ENCODE data around the gene FBXW12. TPM values are rescaled to one million over a fixed set of nuclear protein-coding genes. Genes with fewer than 3 reads are reported as not detected.

The FBXW12 gene
- total and polyA plus RNA-seq, 2 experiments from 2014 or later = not detected

DNA sequence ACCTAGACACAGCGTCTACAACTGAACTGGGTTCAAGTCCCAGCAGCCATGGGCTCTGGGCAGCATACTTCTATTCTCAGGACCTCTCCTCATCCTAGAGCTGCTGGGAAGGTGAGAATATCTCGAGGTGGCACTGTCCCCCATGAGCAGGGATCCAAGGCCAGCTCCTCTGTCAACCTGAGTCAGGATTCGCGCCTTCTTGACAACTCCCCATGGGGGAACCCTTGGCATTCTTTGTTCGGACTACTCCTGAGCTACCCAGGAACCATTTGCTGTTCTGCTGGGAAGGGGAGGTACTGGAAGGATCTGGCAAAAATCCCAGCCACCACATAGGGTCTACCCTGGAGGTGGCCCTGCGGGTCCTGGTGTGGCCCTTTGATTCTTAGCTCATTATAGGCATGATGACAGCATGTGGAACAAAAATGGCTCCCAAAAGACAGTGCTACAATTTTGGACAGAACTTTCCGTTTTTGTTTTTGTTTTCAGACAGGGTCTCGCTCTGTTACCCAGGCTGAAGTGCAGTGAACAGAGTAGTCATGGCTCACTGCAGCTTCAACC, 35.6 kb downstream of the FBXW12 start:
- 93% methylated on average over 8 of the region's 8 CpGs for WGBS (ENCODE audit: low lambda C conversion rate, missing lambda C conversion rate)
- Histone ChIP-seq H3K27ac (no peak overlapping the region), H3K79me2 (no peaks in the 10 kb centered on the region), H3K4me2 (no peak overlapping the region), H3K9me2 (replicated peaks; ENCODE audit: insufficient read depth) (no peaks in the 10 kb centered on the region), H4K20me1 (ENCODE audit: insufficient read depth, poor library complexity, severe bottlenecking) (no peaks in the 10 kb centered on the region), H3K27me3 (no peaks in the 10 kb centered on the region), H3K36me3 (replicated peaks; ENCODE audit: insufficient read depth, low read depth) (no peaks in the 10 kb centered on the region), H3K9me3 (ENCODE audit: low read depth) (no peaks in the 10 kb centered on the region), H3K4me1 (ENCODE audit: insufficient read depth) (no peaks in the 10 kb centered on the region), H2AFZ (no peak overlapping the region), H3K4me3 (no peak overlapping the region)
- no peak for DNase-seq (ENCODE audit: low spot score)
- TF ChIP-seq EZH2phosphoT487 (IDR thresholded peaks at IDR 0.05; ENCODE audit: low read depth, severe bottlenecking, unreplicated experiment) = no peak
- TF ChIP-seq, protein P1, sequence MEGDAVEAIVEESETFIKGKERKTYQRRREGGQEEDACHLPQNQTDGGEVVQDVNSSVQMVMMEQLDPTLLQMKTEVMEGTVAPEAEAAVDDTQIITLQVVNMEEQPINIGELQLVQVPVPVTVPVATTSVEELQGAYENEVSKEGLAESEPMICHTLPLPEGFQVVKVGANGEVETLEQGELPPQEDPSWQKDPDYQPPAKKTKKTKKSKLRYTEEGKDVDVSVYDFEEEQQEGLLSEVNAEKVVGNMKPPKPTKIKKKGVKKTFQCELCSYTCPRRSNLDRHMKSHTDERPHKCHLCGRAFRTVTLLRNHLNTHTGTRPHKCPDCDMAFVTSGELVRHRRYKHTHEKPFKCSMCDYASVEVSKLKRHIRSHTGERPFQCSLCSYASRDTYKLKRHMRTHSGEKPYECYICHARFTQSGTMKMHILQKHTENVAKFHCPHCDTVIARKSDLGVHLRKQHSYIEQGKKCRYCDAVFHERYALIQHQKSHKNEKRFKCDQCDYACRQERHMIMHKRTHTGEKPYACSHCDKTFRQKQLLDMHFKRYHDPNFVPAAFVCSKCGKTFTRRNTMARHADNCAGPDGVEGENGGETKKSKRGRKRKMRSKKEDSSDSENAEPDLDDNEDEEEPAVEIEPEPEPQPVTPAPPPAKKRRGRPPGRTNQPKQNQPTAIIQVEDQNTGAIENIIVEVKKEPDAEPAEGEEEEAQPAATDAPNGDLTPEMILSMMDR (IDR thresholded peaks at IDR 0.05; ENCODE audit: poor library complexity) = no peak

DNA sequence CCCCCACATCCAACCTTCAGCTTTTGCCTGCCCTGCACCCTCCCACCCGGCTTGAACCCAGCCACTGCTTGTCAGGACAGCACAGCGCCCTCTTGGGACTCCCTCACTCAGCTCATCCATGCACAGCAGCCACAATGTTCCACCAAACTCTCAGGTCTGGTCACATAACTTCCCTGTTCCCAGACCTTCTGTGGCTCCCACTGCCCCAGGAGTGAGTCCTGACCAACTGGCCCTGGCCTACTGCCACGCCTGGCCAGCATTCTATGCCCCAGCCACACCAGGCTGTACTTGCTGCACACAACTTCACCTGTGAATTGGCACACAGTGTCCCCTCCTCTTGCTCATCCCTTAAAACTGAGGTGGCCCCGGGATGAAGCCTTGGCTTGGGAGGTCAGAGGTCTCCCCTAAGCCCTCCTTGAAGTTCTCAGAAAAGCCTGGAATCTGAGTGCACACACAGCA, 36.8 kb downstream of the FBXW12 start:
- Histone ChIP-seq H3K4me2 (no peak overlapping the region), H3K27ac (no peak overlapping the region), H3K4me3 (no peak overlapping the region), H3K9me2 (replicated peaks; ENCODE audit: insufficient read depth) (no peaks in the 10 kb centered on the region), H3K27me3 (no peaks in the 10 kb centered on the region), H3K36me3 (replicated peaks; ENCODE audit: insufficient read depth, low read depth) (no peaks in the 10 kb centered on the region), H3K79me2 (no peaks in the 10 kb centered on the region), H2AFZ (no peak overlapping the region), H4K20me1 (ENCODE audit: insufficient read depth, poor library complexity, severe bottlenecking) (no peaks in the 10 kb centered on the region), H3K9me3 (ENCODE audit: low read depth) (no peaks in the 10 kb centered on the region), H3K4me1 (ENCODE audit: insufficient read depth) (no peaks in the 10 kb centered on the region)
- WGBS (ENCODE audit: low lambda C conversion rate, missing lambda C conversion rate) = 96% methylated on average over 4 of the region's 4 CpGs
- DNase-seq (ENCODE audit: low spot score) = no peak
- TF ChIP-seq EZH2phosphoT487 (IDR thresholded peaks at IDR 0.05; ENCODE audit: low read depth, severe bottlenecking, unreplicated experiment) = no peak

DNA sequence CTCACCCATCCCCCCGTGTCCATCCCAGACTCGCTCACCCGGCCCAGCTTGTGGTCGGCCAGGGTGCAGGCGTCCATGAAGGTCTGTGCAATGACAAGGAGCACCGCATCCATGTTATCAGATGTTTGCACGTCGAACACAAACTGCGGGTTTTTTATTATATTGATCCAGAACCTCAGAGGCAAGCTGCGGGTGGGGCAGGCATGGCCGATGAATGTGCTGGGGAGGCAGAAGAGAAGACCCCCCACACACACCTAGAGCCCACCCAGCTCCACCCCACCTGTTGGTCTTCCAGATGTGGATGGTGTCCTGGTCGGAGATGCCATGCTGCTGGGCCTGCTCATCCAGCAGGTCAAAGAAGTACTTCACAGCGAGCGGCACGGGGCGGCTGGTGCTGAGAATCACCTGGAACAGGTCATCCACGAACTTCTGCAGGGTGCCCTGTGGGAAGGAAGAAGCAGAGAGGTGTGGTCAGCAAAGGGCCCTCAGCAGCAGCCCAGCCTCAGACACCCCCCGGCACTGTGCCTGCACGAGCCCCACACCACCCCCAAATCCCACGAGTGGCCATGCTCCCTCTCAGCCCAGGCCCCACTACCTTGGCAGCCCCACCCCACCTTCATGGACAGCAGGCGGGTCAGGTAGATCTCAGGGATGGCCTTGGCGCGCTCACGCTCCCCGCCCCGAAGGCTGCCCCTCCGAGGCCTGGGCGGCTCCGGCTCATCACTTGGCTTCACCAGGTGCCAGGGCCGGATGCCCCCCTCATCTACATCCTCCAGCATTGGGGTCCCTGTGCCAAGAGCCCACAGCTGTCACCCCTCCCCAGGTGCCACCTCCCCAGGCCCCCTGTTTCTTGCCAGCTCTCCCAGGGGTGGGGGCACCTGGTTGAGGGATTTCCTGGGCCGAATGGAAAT, 37.5 kb downstream of the FBXW12 start:
- no peaks in the 10 kb centered on the region for H3K9me3 ChIP-seq (ENCODE audit: low read depth)
- no peaks in the 10 kb centered on the region for H3K36me3 ChIP-seq (replicated peaks; ENCODE audit: insufficient read depth, low read depth)
- H3K4me3 ChIP-seq = no peak overlapping the region
- H2AFZ ChIP-seq = no peak overlapping the region
- no peaks in the 10 kb centered on the region for H3K4me1 ChIP-seq (ENCODE audit: insufficient read depth)
- no peaks in the 10 kb centered on the region for H3K79me2 ChIP-seq
- no peak for DNase-seq (ENCODE audit: low spot score)
- no peaks in the 10 kb centered on the region for H3K9me2 ChIP-seq (replicated peaks; ENCODE audit: insufficient read depth)
- TF ChIP-seq, protein P1 (IDR thresholded peaks at IDR 0.05; ENCODE audit: poor library complexity) = no peak
- TF ChIP-seq EZH2 (IDR thresholded peaks at IDR 0.05; ENCODE audit: borderline replicate concordance) = no peak
- TF ChIP-seq EZH2phosphoT487 (IDR thresholded peaks at IDR 0.05; ENCODE audit: low read depth, severe bottlenecking, unreplicated experiment) = no peak
- H3K27ac ChIP-seq = no peak overlapping the region
- H3K27me3 ChIP-seq = no peaks in the 10 kb centered on the region
- 96% methylated on average over 27 of the region's 31 CpGs for WGBS (ENCODE audit: low lambda C conversion rate, missing lambda C conversion rate)
- no peak overlapping the region for H3K4me2 ChIP-seq
- no peaks in the 10 kb centered on the region for H4K20me1 ChIP-seq (ENCODE audit: insufficient read depth, poor library complexity, severe bottlenecking)
